Gastrocnemius medialis (tissue), 4 donors: ENCODE results near the gene KCND3.

Experiments
- CTCF ChIP-seq, 5 experiments: fragments of 450-650 bp in 3 of 5; fragments of 200-600 bp in 2 of 5; sonication (generic) in 2 of 5; IDR thresholded peaks in 4 of 5; conservative IDR thresholded peaks in 1 of 5; 1 replicate in 4 of 5; 2 replicates in 1 of 5; pipeline ENCODE4 v1.5.1; 2016 to 2019; ENCODE audit warnings: antibody characterized with exemption in 5 of 5, mild to moderate bottlenecking in 3 of 5, moderate library complexity in 3 of 5
- POLR2A ChIP-seq, 2 donors: fragments of 450-650 bp; IDR thresholded peaks; one replicate each; pipeline ENCODE4 v1.6.1; 2017; ENCODE audit warnings: antibody characterized with exemption in 2 of 2, mild to moderate bottlenecking in 2 of 2, moderate library complexity in 2 of 2

GRCh38 chr1:111870181-111870580 is 119.3 kb downstream of the KCND3 start:
- TF ChIP-seq CTCF (IDR thresholded peaks at IDR 0.05 in 4 of 5, conservative IDR thresholded peaks at IDR 0.05 in 1 of 5) (no peak), POLR2A (IDR thresholded peaks at IDR 0.05) (no peak)
